ENCODE data around the gene CPXM1.

GRCh38 chr20:2846698-2847097 is 46.3 kb upstream of the CPXM1 start:
- no peak for TF ChIP-seq POLR2AphosphoS5 (IDR thresholded peaks at IDR 0.05; ENCODE audit: borderline replicate concordance, low read depth, low read length)
- no peak for TF ChIP-seq FOXP2 (optimal IDR thresholded peaks at IDR 0.05; ENCODE audit: control extremely low read depth, extremely low read length, insufficient read depth)
- TF ChIP-seq EZH2 (IDR thresholded peaks at IDR 0.05): no peak
